OCI-LY1 (cell line): ENCODE results near the gene ACBD7.

ENCODE experiments used
- H2AFZ ChIP-seq: fragments of 200-600 bp; sonication (generic), shearing (Covaris generic); 2 replicates; pipeline ENCODE4 v1.6.0; 2014; ENCODE audit warnings: antibody characterized with exemption, mild to moderate bottlenecking, low read length
- H3F3A ChIP-seq: fragments of 200-600 bp; sonication (generic), shearing (Covaris generic); 2 replicates; pipeline ENCODE4 v1.6.0; 2014; ENCODE audit warnings: mild to moderate bottlenecking, antibody characterized with exemption, low read length, moderate library complexity; ENCODE audit not compliant: insufficient read depth
- H3K27ac ChIP-seq: fragments of 200-600 bp; sonication (generic); 2 replicates; pipeline ENCODE4 v1.5.1; 2014; ENCODE audit warnings: low read length, mixed run types, mild to moderate bottlenecking, low read depth; ENCODE audit not compliant: poor library complexity, severe bottlenecking
- H3K27me3 ChIP-seq: fragments of 200-600 bp; sonication (generic); 2 replicates; pipeline ENCODE4 v1.6.0; 2014; ENCODE audit warnings: antibody characterized with exemption, mild to moderate bottlenecking, low read length, moderate library complexity; ENCODE audit not compliant: insufficient read depth
- H3K36me3 ChIP-seq: fragments of 200-600 bp; sonication (generic); 2 replicates; pipeline ENCODE4 v1.6.1; 2014; ENCODE audit warnings: mild to moderate bottlenecking, antibody characterized with exemption, low read length, moderate library complexity, mixed read lengths; ENCODE audit not compliant: insufficient read depth
- H3K4me1 ChIP-seq: fragments of 200-600 bp; sonication (generic); 2 replicates; pipeline ENCODE4 v1.5.1; 2014; ENCODE audit warnings: mild to moderate bottlenecking, low read length, moderate library complexity; ENCODE audit not compliant: insufficient read depth, severe bottlenecking
- H3K4me2 ChIP-seq: fragments of 200-600 bp; sonication (generic), shearing (Covaris generic); 2 replicates; pipeline ENCODE4 v1.6.1; 2014; ENCODE audit warnings: low read length
- H3K4me3 ChIP-seq: fragments of 200-600 bp; sonication (generic); 2 replicates; pipeline ENCODE4 v1.5.1; 2014; ENCODE audit warnings: low read length, low read depth, mild to moderate bottlenecking, mixed read lengths; ENCODE audit not compliant: poor library complexity, severe bottlenecking
- H3K79me2 ChIP-seq: fragments of 200-600 bp; shearing (Covaris generic); 2 replicates; pipeline ENCODE4 v1.6.1; 2016; ENCODE audit warnings: mixed run types, low read length, mixed read lengths; ENCODE audit not compliant: insufficient read depth
- H3K9ac ChIP-seq: fragments of 200-600 bp; sonication (generic), shearing (Covaris generic); 2 replicates; pipeline ENCODE4 v1.6.1; 2014; ENCODE audit warnings: mild to moderate bottlenecking, low read length, mixed read lengths
- H3K9me2 ChIP-seq: fragments of 200-600 bp; sonication (generic), shearing (Covaris generic); 2 replicates; pipeline ENCODE4 v1.6.1; 2014; ENCODE audit warnings: low read depth, mild to moderate bottlenecking, low read length, mixed read lengths
- H3K9me3 ChIP-seq: fragments of 200-600 bp; shearing (Covaris generic); 2 replicates; pipeline ENCODE4 v1.6.1; 2014; ENCODE audit warnings: low read length, mixed read lengths
- H4K20me1 ChIP-seq: fragments of 200-600 bp; sonication (generic), shearing (Covaris generic); 2 replicates; pipeline ENCODE4 v1.6.0; 2016; ENCODE audit warnings: mild to moderate bottlenecking, low read length; ENCODE audit not compliant: insufficient read depth
- CTCF ChIP-seq: fragments of 200-600 bp; sonication (generic), shearing (Covaris generic); IDR thresholded peaks from 2 replicates; pipeline ENCODE4 v1.5.1; 2017; ENCODE audit warnings: mild to moderate bottlenecking, antibody characterized with exemption, low read length, moderate library complexity, mixed read lengths
- EZH2 ChIP-seq: fragments of 200-600 bp; sonication (generic), shearing (Covaris generic); IDR thresholded peaks from 2 replicates; pipeline ENCODE4 v1.8.0; 2017; ENCODE audit warnings: borderline replicate concordance, mixed run types, mild to moderate bottlenecking, antibody characterized with exemption, low read length, moderate library complexity, mixed read lengths

The ACBD7 gene

DNA sequence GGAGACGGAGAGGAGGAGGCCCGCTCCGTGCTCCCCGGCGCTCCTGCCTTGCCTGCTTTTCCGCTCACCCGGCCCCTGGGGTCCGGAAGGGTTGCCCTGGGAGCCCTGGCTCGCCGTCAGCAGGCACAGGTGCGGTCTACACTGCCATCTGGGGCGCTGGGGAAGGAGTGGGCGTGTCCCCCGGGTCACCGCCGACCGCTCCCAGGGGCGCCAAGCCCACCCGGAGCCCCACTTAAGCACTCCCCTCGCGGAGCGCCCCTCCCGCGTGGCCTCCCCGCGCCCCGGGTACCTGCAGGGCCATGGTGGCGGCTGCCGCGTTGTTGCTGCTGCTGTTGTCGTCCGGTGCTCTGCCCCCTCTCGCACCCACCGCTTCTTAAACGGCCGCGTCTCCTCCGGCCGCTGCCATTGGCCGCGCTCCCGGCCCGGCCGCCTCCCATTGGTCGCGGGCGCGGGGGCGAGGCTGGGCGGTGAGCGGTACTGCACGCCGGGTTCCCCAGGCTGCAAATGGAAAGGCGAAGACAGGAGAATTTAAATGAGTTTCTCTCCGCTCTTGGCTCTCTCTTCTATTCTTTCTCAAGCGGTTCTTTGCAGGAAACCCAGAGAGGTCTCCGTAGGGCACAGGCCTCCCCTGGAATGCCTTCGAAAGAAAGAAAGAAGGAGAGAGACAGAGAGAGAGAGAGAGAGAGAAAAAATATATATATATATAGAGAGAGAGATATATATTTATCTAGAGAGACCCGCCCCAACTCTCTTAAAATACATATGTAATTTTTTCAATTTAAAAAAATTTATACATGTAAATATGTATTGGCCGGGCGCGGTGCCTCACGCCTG lies at the start of gene ACBD7:
ACBD7 (minus strand) TSS at position 349 of the 834 bp plus-strand sequence; CDS start at position 301, 48 bp downstream.
- no peaks in the 10 kb centered on the region for H4K20me1 ChIP-seq
- H3K9me3 ChIP-seq: no peaks in the 10 kb centered on the region
- no peaks in the 10 kb centered on the region for H3K9me2 ChIP-seq
- H3K9ac ChIP-seq: peak within 1 kb of the TSS; percentile 40
- no peaks in the 10 kb centered on the region for H3K27me3 ChIP-seq
- no peak within 1 kb of the TSS for H3K27ac ChIP-seq
- no peak for TF ChIP-seq CTCF
- no peak for TF ChIP-seq EZH2
- H3K36me3 ChIP-seq: no peaks in the 10 kb centered on the region
- H2AFZ ChIP-seq: no peak within 1 kb of the TSS
- H3K4me1 ChIP-seq: peaks cover 9% of the 10 kb centered on the region
- peak within 1 kb of the TSS; percentile 76 for H3K4me2 ChIP-seq
- peak within 1 kb of the TSS; percentile 67 for H3K4me3 ChIP-seq
- H3F3A ChIP-seq: no peaks in the 10 kb centered on the region
- no peaks in the 10 kb centered on the region for H3K79me2 ChIP-seq

DNA sequence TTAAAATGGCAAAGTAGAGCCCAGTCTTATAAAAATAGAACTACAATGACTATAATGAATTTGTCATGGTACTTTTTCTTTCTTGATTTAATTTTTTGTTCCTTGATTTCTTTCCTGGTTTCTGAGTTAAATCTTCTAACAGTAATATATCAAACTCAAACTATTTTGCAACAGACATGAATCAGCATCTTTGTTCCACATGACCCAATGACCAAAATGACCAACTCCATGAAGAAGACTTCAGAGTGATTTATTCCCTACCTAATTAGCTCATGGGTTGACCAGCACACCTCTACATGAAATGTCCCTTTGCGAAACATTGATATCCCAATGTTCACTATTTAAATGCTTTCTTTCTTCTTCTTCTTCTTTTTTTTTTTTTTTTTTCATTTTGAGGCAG lies 49.1 kb upstream of the ACBD7 start:
- no peak overlapping the region for H2AFZ ChIP-seq
- peaks cover 8% of the 10 kb centered on the region for H3K4me1 ChIP-seq

GRCh38 chr10:15137036-15137359 lies 48.4 kb upstream of the ACBD7 start:
- Histone ChIP-seq H3K9me3 (no peaks in the 10 kb centered on the region), H3K4me1 (peaks cover 8% of the 10 kb centered on the region), H3K4me3 (no peak overlapping the region), H3K9me2 (no peaks in the 10 kb centered on the region), H2AFZ (no peak overlapping the region), H3K27ac (no peak overlapping the region), H3K79me2 (no peaks in the 10 kb centered on the region), H3K36me3 (no peaks in the 10 kb centered on the region), H4K20me1 (no peaks in the 10 kb centered on the region), H3F3A (no peaks in the 10 kb centered on the region), H3K27me3 (no peaks in the 10 kb centered on the region), H3K9ac (no peak overlapping the region), H3K4me2 (no peak overlapping the region)
- no peak for TF ChIP-seq EZH2
- no peak for TF ChIP-seq CTCF

More for the DNA sequence above, 49.1 kb upstream of the ACBD7 start:
- Histone ChIP-seq H3K27me3 (no peaks in the 10 kb centered on the region), H3F3A (no peaks in the 10 kb centered on the region), H3K9me3 (no peaks in the 10 kb centered on the region), H3K9ac (no peak overlapping the region), H3K4me3 (no peak overlapping the region), H4K20me1 (no peaks in the 10 kb centered on the region), H3K4me2 (no peak overlapping the region), H3K36me3 (no peaks in the 10 kb centered on the region), H3K9me2 (no peaks in the 10 kb centered on the region), H3K27ac (no peak overlapping the region), H3K79me2 (no peaks in the 10 kb centered on the region)
- TF ChIP-seq EZH2 (no peak), CTCF (no peak)
